Dendritic cell treated with granulocyte-macrophage colony-stimulating factor and Interleukin-4, amounts not matched to agents 40 ng/mL and 50 ng/mL, for 4 days (primary cell): Measurements from ENCODE around the gene CAPN13.

Source experiments
- H3K27ac Mint-ChIP-seq: one replicate; pipeline ENCODE4 v1.8.0; 2022; ENCODE audit warnings: mild to moderate bottlenecking, mixed read lengths
- H3K27me3 Mint-ChIP-seq: one replicate; pipeline ENCODE4 v1.8.0; 2022; ENCODE audit warnings: mild to moderate bottlenecking, mixed read lengths
- H3K36me3 Mint-ChIP-seq: one replicate; pipeline ENCODE4 v1.8.0; 2022; ENCODE audit warnings: low read depth, mixed read lengths
- H3K4me1 Mint-ChIP-seq: one replicate; pipeline ENCODE4 v1.8.0; 2022; ENCODE audit warnings: low read depth, mixed read lengths
- H3K4me3 Mint-ChIP-seq: one replicate; pipeline ENCODE4 v1.8.0; 2022; ENCODE audit warnings: mild to moderate bottlenecking, moderate library complexity, mixed read lengths
- H3K9me3 Mint-ChIP-seq: one replicate; pipeline ENCODE4 v1.8.0; 2022; ENCODE audit warnings: mixed read lengths
- intact Hi-C: fragments of 100-400 bp; cut with micrococcal nuclease; formaldehyde crosslinking; loops from one replicate; pipeline ENCODE4 v1.15.0; 2022

Gene CAPN13

DNA sequence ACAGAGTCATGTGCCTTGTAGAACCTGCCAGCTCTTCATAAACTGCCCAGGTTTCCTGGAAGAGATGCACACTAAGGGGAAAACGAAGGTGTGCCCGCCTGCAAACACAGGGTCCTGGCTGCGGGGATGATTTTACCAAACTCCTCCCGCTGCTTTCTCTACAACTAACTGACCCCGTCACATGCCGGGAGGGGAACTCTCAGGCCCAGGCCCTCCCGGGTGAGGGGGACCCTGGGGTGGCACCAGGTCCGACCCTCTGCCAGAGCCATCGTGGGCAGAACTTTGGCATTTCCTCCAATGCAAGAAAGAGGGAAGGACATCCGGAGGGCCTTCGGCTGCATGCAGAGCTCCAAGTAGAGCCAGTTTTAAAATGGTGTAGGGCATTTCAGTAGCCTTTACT is 28.6 kb downstream of the CAPN13 start:
- Mint-ChIP-seq H3K27me3 (peaks cover 56% of the 10 kb centered on the region), H3K36me3 (no peaks in the 10 kb centered on the region), H3K4me3 (no peak overlapping the region), H3K9me3 (no peaks in the 10 kb centered on the region), H3K27ac (no peak overlapping the region), H3K4me1 (peaks cover 10% of the 10 kb centered on the region)
- intact Hi-C loops = no loop called here

DNA sequence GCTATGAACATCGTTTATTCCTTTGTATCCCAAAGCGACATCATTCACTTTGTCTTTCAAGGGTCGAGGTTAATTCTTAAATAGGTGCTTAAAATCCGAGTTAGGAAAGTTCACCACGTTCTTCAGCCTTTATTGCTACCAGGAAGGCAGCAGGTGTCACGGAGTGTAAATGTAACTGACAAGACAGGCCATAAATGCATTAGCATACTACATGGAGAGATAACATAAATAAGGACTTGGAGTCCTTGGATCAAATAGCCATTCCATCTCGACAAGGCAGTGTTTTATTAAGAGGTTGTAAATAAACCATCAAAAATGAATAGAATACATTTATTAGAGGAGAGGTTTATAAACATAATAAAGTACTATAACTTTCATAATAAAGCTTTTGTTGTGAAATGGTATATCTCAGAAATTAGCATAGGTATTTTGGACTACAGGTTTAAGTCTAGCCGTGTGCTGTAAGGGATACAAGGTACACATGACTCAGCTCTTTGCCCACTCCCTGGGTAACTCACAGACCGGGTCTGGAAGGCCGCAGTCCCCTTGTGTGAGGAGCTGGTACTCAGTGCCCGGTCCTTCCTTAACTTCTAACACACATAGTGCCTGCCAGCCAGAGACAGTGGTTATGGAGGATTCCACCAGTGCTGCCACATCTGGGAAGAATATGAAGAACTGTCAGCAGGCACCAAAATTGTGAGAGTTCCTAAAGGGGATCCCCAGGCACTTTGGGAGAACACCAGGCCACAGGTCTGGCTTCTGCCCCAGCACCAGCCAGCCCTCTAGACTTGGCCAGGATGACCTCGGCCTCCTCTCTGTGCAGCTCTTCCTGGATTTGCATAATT is 29.4 kb downstream of the CAPN13 start:
- H3K36me3 Mint-ChIP-seq = no peaks in the 10 kb centered on the region
- no peaks in the 10 kb centered on the region for H3K9me3 Mint-ChIP-seq
- peaks cover 5% of the 10 kb centered on the region for H3K4me1 Mint-ChIP-seq
- no peak overlapping the region for H3K4me3 Mint-ChIP-seq
- no peak overlapping the region for H3K27ac Mint-ChIP-seq
- intact Hi-C loops = no loop called here
- peaks cover 53% of the 10 kb centered on the region for H3K27me3 Mint-ChIP-seq

DNA sequence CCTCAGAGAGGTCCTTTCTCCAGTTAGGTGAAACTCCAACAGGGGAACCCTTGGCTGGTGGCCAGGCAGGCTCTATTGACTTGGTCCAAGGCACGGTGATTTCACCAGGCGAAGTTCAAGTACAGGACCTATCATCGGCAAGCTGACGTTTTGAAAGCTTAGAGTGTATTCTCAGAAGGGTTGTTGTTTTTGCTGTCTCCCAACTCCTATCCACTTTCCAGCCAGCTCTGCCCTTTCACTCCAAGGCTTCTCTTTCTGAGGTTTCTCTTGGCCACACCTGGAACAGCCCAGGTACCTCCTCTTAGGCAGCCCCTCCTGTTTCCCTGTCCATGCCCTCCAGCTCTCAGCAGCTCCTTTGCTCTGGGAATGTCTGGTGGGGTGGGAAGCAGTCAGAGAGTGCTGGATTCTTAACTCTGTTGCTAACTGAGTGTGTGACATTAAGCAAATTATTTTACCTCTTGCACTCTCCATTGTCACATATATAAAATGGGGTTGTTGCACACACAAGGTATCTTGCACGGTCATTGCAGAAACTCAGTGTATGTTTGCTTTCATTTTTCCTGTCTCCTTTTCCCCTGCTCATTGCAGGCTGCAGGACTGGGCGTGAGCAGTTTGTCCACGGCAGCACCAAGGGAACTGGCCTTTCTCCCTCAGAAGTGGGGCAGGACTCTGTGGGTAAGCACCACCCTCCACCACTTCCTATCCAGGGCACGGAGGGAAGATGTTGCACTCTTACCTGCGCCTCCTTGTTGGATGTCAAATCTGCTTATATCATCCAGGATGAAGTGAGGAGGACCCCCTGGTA is 30.2 kb downstream of the CAPN13 start:
- Mint-ChIP-seq H3K27ac (no peak overlapping the region), H3K27me3 (peaks cover 50% of the 10 kb centered on the region), H3K9me3 (no peaks in the 10 kb centered on the region), H3K36me3 (no peaks in the 10 kb centered on the region), H3K4me1 (peaks cover 5% of the 10 kb centered on the region), H3K4me3 (no peak overlapping the region)
- intact Hi-C loops = no loop called here

DNA sequence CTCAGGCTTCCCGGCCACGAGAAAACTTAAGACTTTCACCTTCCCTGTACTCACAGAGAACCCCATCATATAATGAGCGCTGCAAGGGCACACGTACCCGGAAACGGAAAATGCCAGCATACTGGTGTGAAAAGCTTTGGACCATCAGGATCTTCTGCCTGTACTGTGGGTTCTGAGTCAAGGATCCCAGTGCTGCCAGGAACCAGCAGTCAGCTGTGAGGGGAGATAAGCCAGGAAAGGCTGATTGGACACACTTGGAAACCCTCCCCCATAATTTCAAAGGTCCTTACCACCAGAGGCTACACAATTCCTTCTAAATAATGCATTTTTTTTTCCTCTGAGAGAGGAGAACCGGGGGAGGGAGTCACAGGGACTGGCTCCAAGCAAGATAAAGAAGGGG is 31.4 kb downstream of the CAPN13 start:
- H3K4me3 Mint-ChIP-seq = no peak overlapping the region
- H3K27me3 Mint-ChIP-seq = peaks cover 47% of the 10 kb centered on the region
- H3K4me1 Mint-ChIP-seq = peaks cover 5% of the 10 kb centered on the region

DNA sequence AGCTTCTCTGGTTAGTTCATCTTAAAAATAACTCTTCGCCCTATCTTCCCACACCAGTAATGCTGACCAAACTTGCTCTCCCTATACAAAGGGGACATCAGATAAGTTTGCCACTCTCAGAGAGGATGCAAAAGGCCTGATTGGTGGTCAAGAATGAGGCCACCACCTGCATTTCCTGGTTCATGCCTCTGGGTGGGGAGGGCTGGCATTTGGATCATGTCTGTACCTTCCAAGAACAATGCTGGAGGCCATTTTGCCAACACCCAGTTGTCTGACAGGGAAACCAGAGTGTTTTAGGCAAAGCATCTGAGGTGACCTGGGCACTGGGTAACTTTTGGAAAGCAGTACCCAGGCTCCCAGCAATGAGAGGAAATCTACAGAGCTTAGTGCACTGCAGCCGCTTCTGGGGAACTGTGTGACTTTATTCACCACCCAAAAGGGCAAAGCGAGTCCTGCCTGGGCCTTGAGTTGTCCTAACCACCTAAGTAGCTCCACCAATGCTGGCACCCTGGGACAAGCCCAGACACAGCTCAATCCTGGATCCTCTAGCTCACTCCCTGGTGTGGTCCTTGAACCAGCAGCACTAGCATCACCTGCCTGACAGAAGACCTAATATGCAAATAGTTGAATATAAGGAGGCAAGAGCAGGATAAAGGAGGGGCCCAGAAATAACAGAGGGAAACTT is 35.1 kb downstream of the CAPN13 start:
- H3K36me3 Mint-ChIP-seq = no peaks in the 10 kb centered on the region
- no peaks in the 10 kb centered on the region for H3K9me3 Mint-ChIP-seq
- intact Hi-C loops = no loop called here
- H3K27ac Mint-ChIP-seq = no peak overlapping the region
- no peak overlapping the region for H3K4me3 Mint-ChIP-seq
- peaks cover 5% of the 10 kb centered on the region for H3K4me1 Mint-ChIP-seq
- H3K27me3 Mint-ChIP-seq = peaks cover 40% of the 10 kb centered on the region

More for the DNA sequence above, 31.4 kb downstream of the CAPN13 start:
- Mint-ChIP-seq H3K9me3 (no peaks in the 10 kb centered on the region), H3K36me3 (no peaks in the 10 kb centered on the region), H3K27ac (no peak overlapping the region)
- intact Hi-C loops = no loop called here

DNA sequence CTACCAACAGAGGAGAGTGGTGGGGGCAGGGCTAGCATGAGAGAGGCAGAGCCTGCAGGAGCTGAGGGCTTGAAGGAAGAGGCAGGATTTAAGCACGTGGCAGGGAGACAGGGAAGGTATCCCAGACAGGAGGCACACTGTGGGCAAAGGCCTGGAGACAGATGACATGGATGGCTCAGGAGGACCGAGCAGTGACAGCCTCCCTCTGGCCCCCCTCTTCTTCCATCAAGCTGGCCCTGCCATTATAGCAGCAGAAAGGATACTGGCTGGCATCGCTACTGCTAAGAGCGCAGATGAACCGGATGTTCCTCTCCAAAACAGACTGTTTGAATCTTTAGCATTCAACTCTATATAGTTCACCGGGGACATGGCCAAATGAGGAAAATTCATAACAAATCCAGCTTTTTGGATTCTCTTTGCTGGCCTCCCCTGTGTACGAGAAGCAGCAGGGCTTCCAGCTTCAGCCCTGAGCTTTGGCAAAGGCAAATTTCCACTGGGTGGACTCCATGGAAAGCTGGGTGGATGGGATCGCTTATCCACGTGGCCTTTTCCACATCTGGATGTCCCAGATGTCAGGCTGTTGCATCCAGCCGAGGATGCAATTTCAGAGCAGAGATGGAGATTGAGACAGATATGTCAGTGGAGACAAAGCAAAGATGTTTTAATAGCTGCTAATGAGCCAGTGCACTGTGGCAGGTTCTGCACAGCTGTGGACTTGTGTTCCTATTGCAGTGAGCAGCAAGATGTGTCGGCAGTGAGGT is 36.2 kb downstream of the CAPN13 start:
- H3K27ac Mint-ChIP-seq = no peak overlapping the region
- peaks cover 36% of the 10 kb centered on the region for H3K27me3 Mint-ChIP-seq
- H3K4me3 Mint-ChIP-seq = no peak overlapping the region
- peaks cover 5% of the 10 kb centered on the region for H3K4me1 Mint-ChIP-seq
- H3K36me3 Mint-ChIP-seq = no peaks in the 10 kb centered on the region
- intact Hi-C loops = no loop called here
- no peaks in the 10 kb centered on the region for H3K9me3 Mint-ChIP-seq

DNA sequence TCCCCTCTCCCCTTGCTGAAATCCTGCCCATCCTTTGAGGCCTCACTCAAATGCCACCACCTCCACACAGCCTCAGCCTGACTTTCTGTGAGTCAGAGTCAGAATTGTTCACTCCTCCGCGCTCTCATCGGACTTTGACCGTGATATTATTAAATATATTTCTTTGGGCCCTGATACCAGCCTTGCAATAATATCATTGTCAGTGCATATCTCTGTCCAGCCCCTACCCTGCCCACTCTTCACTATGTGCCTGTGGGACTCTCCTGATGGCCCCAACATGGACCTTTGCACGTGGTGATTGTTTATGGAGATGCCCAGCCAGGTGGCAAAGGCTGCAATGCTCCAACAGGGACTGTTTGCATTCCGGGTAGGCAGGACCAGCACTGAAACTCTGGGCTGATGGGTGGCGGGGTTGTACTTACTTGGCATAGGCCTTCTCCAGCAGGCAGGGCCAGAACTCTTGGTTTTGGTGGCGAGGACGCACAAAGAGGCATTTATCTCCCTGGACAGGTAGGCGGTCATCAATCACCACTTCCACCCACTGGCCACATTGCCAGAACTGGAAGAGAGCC is 37.3 kb downstream of the CAPN13 start:
- Mint-ChIP-seq H3K4me1 (no peaks in the 10 kb centered on the region), H3K27me3 (peaks cover 39% of the 10 kb centered on the region), H3K36me3 (no peaks in the 10 kb centered on the region), H3K27ac (no peak overlapping the region), H3K9me3 (no peaks in the 10 kb centered on the region), H3K4me3 (no peak overlapping the region)
- intact Hi-C loops = no loop called here

DNA sequence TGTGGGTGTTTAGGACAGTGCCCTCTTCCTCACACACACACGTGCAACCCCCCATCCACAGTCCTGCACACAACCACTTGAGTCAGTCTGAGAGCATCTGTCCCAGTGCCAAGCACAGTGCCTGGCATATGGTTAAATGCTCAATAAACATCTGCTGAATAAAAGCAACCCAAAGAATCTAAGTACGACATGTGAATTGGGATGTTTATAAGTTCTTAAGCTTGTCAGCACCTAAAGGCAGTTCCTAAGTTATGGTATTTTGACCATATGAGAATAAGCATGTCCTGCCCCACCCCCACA is 37.8 kb downstream of the CAPN13 start:
- Mint-ChIP-seq H3K27ac (no peak overlapping the region), H3K4me1 (no peaks in the 10 kb centered on the region), H3K9me3 (no peaks in the 10 kb centered on the region), H3K4me3 (no peak overlapping the region), H3K36me3 (no peaks in the 10 kb centered on the region), H3K27me3 (peaks cover 41% of the 10 kb centered on the region)
- intact Hi-C loops = no loop called here

DNA sequence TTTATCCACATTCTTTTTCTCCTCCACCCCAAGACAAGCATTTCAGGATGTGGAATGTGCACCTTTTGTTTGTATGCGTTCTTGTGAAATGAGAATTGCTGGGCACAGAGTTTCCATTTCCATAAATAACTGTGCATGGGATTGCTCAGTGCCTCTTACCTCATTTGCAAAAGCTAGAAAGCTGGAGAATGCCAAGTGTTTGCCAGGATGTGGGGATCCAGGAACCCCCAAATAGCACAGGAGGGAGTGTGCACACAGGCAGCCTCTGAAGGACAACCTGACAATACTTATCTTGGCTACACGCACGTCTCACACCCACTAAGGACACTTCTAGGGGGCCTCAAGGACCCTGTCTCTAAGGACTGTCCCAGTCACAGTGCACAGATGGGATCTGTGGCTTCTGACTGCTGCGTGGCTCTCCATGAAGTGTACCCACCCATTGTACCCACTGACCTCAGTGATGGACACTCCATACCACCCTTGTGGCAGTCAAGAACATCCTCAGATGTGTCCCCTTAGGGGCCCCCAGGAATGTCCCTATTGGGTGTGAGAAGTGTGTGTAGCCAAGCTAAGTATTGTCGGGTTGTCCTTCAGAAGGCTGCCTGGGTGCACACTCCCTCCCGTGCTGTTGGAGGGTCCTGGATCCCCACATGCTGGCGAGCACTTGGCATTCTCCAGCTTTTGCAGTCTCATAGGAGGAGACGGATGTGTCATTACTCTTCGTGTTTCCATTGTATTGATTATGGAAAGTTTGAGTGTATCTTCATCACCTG is 38.4 kb downstream of the CAPN13 start:
- Mint-ChIP-seq H3K4me1 (no peaks in the 10 kb centered on the region), H3K27me3 (peaks cover 41% of the 10 kb centered on the region), H3K9me3 (no peaks in the 10 kb centered on the region), H3K4me3 (no peak overlapping the region), H3K36me3 (no peaks in the 10 kb centered on the region), H3K27ac (no peak overlapping the region)
- intact Hi-C loops = no loop called here

DNA sequence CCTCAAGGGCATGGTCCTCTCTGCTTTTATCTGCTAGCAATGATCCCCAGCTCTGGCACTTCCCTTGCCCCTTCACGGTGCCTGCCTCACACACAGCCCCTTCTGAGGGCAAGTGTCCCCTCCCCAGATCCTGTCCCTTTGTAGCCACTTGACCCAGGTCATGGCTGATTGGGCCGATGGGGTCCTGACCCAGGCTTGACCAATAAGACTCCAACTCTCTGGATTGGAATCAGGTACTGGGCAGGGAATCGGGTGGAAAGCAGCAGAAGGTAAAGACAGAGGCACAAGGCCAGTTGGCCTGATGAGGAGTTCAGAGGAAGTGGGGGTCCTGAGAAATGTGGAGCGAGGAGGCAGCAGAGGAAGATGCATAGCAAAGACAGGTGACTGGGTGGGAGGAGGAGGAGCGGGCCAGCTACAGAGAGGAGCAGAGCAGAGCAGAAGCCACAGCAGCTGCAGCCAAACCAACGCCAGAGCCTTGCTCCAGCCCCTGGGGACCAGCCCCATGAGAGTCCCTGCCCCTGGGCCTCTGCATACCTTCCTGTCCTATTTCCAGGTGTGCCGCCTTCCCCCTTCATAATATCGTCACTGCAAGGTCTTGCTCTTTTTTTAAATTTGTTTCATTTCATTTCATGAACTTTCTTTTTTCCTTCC is 39.1 kb downstream of the CAPN13 start:
- H3K36me3 Mint-ChIP-seq = no peaks in the 10 kb centered on the region
- H3K27me3 Mint-ChIP-seq = peaks cover 43% of the 10 kb centered on the region
- H3K9me3 Mint-ChIP-seq = no peaks in the 10 kb centered on the region
- H3K4me1 Mint-ChIP-seq = no peaks in the 10 kb centered on the region
- intact Hi-C loops = no loop called here
- H3K27ac Mint-ChIP-seq = no peak overlapping the region
- no peak overlapping the region for H3K4me3 Mint-ChIP-seq

DNA sequence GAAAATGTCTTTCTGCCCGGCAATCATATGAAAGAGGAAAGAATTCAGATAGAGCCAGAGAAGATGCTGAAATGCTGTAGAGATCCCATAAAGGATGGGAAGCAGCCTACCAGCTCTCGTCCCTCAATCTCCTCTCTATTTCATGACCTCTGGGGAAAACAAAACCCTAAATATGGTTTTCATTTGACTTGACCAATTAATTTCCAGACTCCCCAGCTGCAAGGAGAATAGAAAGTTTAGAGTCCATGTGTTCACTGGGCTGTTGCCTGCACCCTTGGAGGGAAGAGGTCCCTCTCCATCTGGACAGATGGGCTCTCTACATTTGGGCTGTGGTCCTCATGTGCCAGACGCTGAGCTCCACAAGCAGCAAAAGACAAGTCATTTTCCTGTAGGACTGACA is 40.6 kb downstream of the CAPN13 start:
- intact Hi-C loops = no loop called here
- no peak overlapping the region for H3K27ac Mint-ChIP-seq
- H3K4me3 Mint-ChIP-seq = no peak overlapping the region
- peaks cover 48% of the 10 kb centered on the region for H3K27me3 Mint-ChIP-seq
- no peaks in the 10 kb centered on the region for H3K36me3 Mint-ChIP-seq
- H3K4me1 Mint-ChIP-seq = no peaks in the 10 kb centered on the region
- no peaks in the 10 kb centered on the region for H3K9me3 Mint-ChIP-seq

DNA sequence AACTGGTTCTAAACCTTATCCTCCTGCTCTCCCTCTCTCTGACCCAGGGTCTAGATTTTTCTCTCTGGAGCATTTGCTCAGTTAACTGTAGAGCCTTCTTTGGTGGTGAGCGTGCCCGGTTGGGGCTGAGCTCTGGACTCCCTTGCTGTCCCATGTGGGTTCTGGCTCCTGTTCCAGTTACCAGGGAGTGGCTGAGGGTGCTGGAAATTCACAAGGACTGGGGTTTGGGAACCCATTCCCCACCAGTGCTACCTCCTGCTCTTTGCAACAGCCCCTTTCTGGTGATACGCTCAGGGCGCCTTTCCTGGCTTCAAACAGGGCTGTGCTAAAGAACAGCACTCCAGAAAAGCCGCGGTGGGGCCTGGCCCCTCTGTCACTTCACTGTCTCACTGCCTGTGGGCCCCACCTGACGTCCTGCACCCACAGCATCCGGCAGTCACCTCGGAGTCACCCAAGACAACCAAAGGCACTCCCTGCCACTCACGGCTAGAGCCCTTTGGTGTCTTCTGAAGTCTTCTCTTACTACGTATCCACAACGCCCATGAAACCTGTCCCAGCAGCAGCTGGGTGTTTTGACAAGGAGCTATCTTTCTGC is 41.3 kb downstream of the CAPN13 start:
- peaks cover 43% of the 10 kb centered on the region for H3K27me3 Mint-ChIP-seq

More for the DNA sequence above, 41.3 kb downstream of the CAPN13 start:
- intact Hi-C loops = no loop called here
- no peak overlapping the region for H3K27ac Mint-ChIP-seq
- no peak overlapping the region for H3K4me3 Mint-ChIP-seq
- no peaks in the 10 kb centered on the region for H3K36me3 Mint-ChIP-seq
- no peaks in the 10 kb centered on the region for H3K9me3 Mint-ChIP-seq
- H3K4me1 Mint-ChIP-seq = no peaks in the 10 kb centered on the region
